ENCODE results near the gene LRRC7.
A peak's percentile ranks its signal among the peaks of the same experiment; 100 is the strongest.

LRRC7 gene

DNA sequence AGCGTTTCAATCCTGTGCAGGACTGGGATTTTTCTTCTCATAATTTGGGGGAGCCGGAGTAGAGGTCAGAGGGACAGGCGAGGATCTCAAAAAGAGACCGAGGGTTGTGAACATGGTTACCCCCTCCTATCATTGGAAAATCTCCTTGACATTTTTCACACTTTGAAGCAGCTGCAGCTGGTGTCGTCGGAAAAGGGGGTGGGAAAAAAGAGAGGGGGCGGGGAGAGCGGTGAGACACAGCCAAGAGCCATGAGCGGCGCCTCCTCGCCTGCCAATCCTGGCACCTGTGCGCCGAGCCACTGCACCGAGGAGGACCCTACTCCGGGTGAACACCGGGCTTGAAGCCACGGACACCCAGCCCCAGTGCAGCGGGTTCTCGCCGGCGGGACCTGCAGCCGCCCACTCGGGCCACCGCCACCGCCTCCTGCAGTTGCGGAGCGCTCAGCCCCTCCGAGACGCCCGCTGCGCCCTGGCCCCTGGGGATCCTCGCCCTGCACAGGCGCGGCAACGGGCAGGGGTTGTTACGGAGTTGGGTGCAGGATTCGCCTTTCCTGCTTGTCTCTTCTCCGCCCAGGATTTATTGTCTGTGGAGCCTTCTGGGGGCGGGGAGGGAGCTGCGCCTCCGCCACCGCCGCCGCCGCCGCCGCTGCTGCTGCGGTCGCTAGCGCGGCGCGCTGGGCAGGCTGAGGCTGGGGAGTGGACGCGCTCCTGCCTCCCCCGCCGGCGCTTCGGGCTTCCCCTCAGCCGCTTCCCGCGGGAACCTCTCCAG is at the start of gene LRRC7:
LRRC7 (plus strand) TSS at position 271 of the 769 bp plus-strand sequence. CDS start 718 bp downstream, outside the sequence.
- no peak within 1 kb of the TSS for H3K27ac Mint-ChIP-seq (ENCODE audit: low read depth)
- DNase-seq (ENCODE audit: low spot score in 2 of 2) = no peak

DNA sequence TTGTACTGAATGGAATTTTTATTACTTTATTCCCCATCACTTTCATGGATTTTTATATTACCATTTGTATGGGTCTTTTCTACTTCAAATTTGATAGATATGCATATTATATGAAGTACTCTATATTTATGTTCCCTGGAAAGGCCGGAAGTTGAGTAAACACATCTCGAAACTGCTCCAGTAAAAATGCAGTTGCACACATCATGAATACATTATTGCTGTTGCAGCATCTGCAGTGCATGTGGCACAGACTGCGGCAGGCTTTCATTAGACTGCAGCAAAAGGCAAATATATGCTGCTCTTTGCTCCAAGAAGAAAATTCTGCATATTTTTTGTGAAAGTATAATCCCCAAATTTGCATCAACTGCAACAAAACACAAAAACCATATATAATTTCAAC is 48.7 kb upstream of the LRRC7 start:
- ATAC-seq (replicated peaks; ENCODE audit: extremely low read depth, poor library complexity, severe bottlenecking) (no peak), DNase-seq (ENCODE audit: low spot score in 2 of 2) (no peak)
- Mint-ChIP-seq H3K4me3 (no peak overlapping the region), H3K4me1 (no peaks in the 10 kb centered on the region), H3K27ac (ENCODE audit: low read depth) (no peak overlapping the region), H3K9me3 (peaks cover 13% of the 10 kb centered on the region), H3K27me3 (no peaks in the 10 kb centered on the region), H3K36me3 (ENCODE audit: insufficient read depth) (no peaks in the 10 kb centered on the region)

More for the DNA sequence above, at the start of gene LRRC7:
- ATAC-seq (replicated peaks; ENCODE audit: extremely low read depth, poor library complexity, severe bottlenecking) = no peak
- Mint-ChIP-seq H3K4me1 (no peaks in the 10 kb centered on the region), H3K4me3 (peak within 1 kb of the TSS; percentile 12), H3K36me3 (ENCODE audit: insufficient read depth) (no peaks in the 10 kb centered on the region), H3K9me3 (peaks cover 12% of the 10 kb centered on the region), H3K27me3 (peaks cover 36% of the 10 kb centered on the region)

DNA sequence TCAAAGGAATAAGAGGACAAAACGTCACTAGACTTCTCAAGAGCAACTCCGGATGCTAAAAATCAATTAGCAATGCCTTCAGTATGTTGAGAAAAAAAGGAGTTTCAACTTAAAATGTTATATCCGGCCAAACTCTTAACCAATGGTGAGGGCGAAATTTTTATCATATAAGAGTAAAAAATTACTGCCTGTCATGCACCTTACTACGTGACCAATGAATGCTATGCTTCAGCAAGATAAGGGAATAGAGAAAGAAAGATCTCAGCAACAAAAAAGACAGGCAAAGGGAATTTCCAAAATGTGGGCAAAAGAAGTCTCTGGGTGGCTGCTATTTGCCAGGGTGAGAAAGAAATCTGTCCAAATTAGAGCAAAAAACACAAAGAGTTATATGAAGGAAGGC is 47.4 kb upstream of the LRRC7 start:
- Mint-ChIP-seq H3K4me1 (no peaks in the 10 kb centered on the region), H3K36me3 (ENCODE audit: insufficient read depth) (no peaks in the 10 kb centered on the region), H3K9me3 (peaks cover 18% of the 10 kb centered on the region), H3K27ac (ENCODE audit: low read depth) (no peak overlapping the region), H3K4me3 (no peak overlapping the region), H3K27me3 (no peaks in the 10 kb centered on the region)
- no peak for ATAC-seq (replicated peaks; ENCODE audit: extremely low read depth, poor library complexity, severe bottlenecking)
- no peak for DNase-seq (ENCODE audit: low spot score in 2 of 2)

- Mint-ChIP-seq H3K4me1 (no peaks in the 10 kb centered on the region), H3K9me3 (peaks cover 17% of the 10 kb centered on the region), H3K27me3 (no peaks in the 10 kb centered on the region), H3K4me3 (no peak overlapping the region), H3K27ac (ENCODE audit: low read depth) (no peak overlapping the region), H3K36me3 (ENCODE audit: insufficient read depth) (no peaks in the 10 kb centered on the region)
- DNase-seq (ENCODE audit: low spot score in 2 of 2) (no peak), ATAC-seq (replicated peaks; ENCODE audit: extremely low read depth, poor library complexity, severe bottlenecking) (no peak)
Observed at GRCh38 chr1:69523032-69523431, 44.7 kb upstream of the LRRC7 start.

DNA sequence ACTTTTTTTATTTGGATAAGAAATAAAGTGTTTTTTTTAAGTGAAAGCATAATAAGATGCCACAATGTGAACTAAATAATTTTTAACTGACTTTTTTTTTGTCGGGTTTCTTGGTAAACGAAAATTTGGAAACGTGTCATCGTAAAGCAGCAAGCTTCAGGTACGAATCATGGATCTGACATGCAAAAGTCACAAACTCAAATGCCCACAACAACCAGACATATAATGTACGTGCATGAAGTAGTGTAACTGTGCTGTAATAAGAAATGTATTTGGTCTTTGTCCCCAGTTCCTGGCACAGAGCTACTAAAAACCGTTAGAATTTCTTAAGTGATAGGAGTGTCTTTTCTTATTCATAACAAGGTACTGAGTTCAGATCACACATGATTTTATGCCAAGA is 44.3 kb upstream of the LRRC7 start:
- H3K9me3 Mint-ChIP-seq = peaks cover 17% of the 10 kb centered on the region
- ATAC-seq (replicated peaks; ENCODE audit: extremely low read depth, poor library complexity, severe bottlenecking) (no peak), DNase-seq (ENCODE audit: low spot score in 2 of 2) (no peak)
- no peak overlapping the region for H3K4me3 Mint-ChIP-seq
- H3K27ac Mint-ChIP-seq (ENCODE audit: low read depth) = no peak overlapping the region
- H3K27me3 Mint-ChIP-seq = no peaks in the 10 kb centered on the region
- no peaks in the 10 kb centered on the region for H3K36me3 Mint-ChIP-seq (ENCODE audit: insufficient read depth)
- no peaks in the 10 kb centered on the region for H3K4me1 Mint-ChIP-seq

- DNase-seq (ENCODE audit: low spot score in 2 of 2) (no peak), ATAC-seq (replicated peaks; ENCODE audit: extremely low read depth, poor library complexity, severe bottlenecking) (no peak)
- Mint-ChIP-seq H3K9me3 (peaks cover 17% of the 10 kb centered on the region), H3K36me3 (ENCODE audit: insufficient read depth) (no peaks in the 10 kb centered on the region), H3K4me1 (no peaks in the 10 kb centered on the region), H3K4me3 (no peak overlapping the region), H3K27ac (ENCODE audit: low read depth) (no peak overlapping the region), H3K27me3 (no peaks in the 10 kb centered on the region)
Observed at GRCh38 chr1:69524015-69524414, 43.7 kb upstream of the LRRC7 start.

DNA sequence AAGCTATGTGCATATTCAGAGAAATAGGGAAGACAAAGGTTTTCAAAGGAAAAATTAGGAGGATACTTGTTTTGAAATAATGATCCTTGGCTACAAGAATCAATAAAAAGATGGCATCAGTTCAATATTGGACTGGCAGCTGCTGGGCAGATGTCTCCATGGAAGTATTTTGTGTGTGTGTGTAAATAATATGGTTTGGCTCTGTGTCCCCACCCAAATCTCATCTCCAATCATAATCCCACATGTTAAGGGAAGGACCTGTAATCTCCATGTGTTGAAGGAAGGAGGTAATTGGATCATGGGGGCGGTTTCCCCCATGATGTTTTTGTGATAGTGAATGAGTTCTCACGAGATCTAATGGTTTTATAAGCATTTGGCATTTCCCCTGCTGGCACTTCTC is 40.4 kb upstream of the LRRC7 start:
- no peak overlapping the region for H3K27ac Mint-ChIP-seq (ENCODE audit: low read depth)
- no peak overlapping the region for H3K4me3 Mint-ChIP-seq
- ATAC-seq (replicated peaks; ENCODE audit: extremely low read depth, poor library complexity, severe bottlenecking) = no peak
- H3K9me3 Mint-ChIP-seq = peaks cover 17% of the 10 kb centered on the region
- H3K36me3 Mint-ChIP-seq (ENCODE audit: insufficient read depth) = no peaks in the 10 kb centered on the region
- no peaks in the 10 kb centered on the region for H3K4me1 Mint-ChIP-seq
- DNase-seq (ENCODE audit: low spot score in 2 of 2) = no peak
- H3K27me3 Mint-ChIP-seq = no peaks in the 10 kb centered on the region

- ATAC-seq (replicated peaks; ENCODE audit: extremely low read depth, poor library complexity, severe bottlenecking) = no peak
- Mint-ChIP-seq H3K27me3 (no peaks in the 10 kb centered on the region), H3K4me3 (no peak overlapping the region), H3K9me3 (peaks cover 22% of the 10 kb centered on the region), H3K4me1 (no peaks in the 10 kb centered on the region), H3K36me3 (ENCODE audit: insufficient read depth) (no peaks in the 10 kb centered on the region), H3K27ac (ENCODE audit: low read depth) (no peak overlapping the region)
- DNase-seq (ENCODE audit: low spot score in 2 of 2) = no peak
Observed at GRCh38 chr1:69528376-69528775, 39.3 kb upstream of the LRRC7 start.

- Mint-ChIP-seq H3K9me3 (peaks cover 8% of the 10 kb centered on the region), H3K27me3 (no peaks in the 10 kb centered on the region), H3K27ac (ENCODE audit: low read depth) (no peak overlapping the region), H3K4me1 (no peaks in the 10 kb centered on the region), H3K36me3 (ENCODE audit: insufficient read depth) (peaks cover 1% of the 10 kb centered on the region), H3K4me3 (no peak overlapping the region)
- DNase-seq (ENCODE audit: low spot score in 2 of 2) = no peak
- no peak for ATAC-seq (replicated peaks; ENCODE audit: extremely low read depth, poor library complexity, severe bottlenecking)
Observed at GRCh38 chr1:69533343-69533742, 34.4 kb upstream of the LRRC7 start.

DNA sequence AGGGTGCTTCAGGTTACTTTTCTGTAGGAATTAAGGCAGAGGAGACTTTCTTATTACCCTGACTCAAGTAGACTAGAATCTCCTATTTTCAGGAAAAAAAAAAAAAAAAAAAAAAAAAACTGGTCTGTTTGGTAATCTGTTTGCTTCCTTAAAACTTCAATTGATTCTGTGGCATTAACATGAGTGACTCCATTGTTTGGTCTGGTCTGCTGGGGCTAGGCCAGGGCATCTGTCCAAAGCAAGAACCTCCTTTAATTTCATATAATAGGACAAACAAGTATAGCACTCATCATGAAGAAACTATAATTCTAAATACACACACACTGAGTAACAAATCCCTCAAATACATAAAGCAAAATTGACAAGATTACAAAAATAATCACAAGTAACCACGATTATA is 32.9 kb upstream of the LRRC7 start:
- Mint-ChIP-seq H3K27ac (ENCODE audit: low read depth) (no peak overlapping the region), H3K36me3 (ENCODE audit: insufficient read depth) (peaks cover 1% of the 10 kb centered on the region), H3K9me3 (peaks cover 19% of the 10 kb centered on the region), H3K27me3 (no peaks in the 10 kb centered on the region), H3K4me3 (no peak overlapping the region), H3K4me1 (no peaks in the 10 kb centered on the region)
- DNase-seq (ENCODE audit: low spot score in 2 of 2) = no peak
- no peak for ATAC-seq (replicated peaks; ENCODE audit: extremely low read depth, poor library complexity, severe bottlenecking)

GRCh38 chr1:69535490-69535889 is 32.2 kb upstream of the LRRC7 start:
- Mint-ChIP-seq H3K27me3 (no peaks in the 10 kb centered on the region), H3K4me3 (no peak overlapping the region), H3K9me3 (peaks cover 19% of the 10 kb centered on the region), H3K4me1 (no peaks in the 10 kb centered on the region), H3K27ac (ENCODE audit: low read depth) (no peak overlapping the region), H3K36me3 (ENCODE audit: insufficient read depth) (peaks cover 1% of the 10 kb centered on the region)
- ATAC-seq (replicated peaks; ENCODE audit: extremely low read depth, poor library complexity, severe bottlenecking) = no peak
- no peak for DNase-seq (ENCODE audit: low spot score in 2 of 2)

DNA sequence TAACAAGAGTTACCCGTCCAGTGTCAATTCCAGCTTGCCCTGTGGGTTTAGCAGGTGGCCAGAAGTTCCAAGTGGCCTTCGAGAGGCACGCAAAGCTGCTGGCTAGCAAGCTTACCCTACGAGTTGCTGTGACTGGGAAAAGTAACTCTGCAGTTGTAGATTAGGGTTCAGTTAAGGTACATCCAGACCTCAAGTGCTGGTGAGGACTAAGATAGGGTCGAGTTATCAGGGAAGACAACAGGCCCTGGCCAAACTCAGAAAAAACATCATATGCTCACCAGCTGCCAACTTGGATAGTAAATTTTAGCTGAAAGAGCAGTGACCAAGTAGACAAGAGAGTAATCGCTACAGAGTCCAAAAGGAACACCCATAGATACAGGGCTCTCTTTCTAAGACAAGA is 27.7 kb upstream of the LRRC7 start:
- Mint-ChIP-seq H3K27ac (ENCODE audit: low read depth) (no peak overlapping the region), H3K9me3 (peaks cover 22% of the 10 kb centered on the region), H3K36me3 (ENCODE audit: insufficient read depth) (peaks cover 1% of the 10 kb centered on the region), H3K27me3 (no peaks in the 10 kb centered on the region), H3K4me1 (no peaks in the 10 kb centered on the region), H3K4me3 (no peak overlapping the region)
- ATAC-seq (replicated peaks; ENCODE audit: extremely low read depth, poor library complexity, severe bottlenecking) = no peak
- no peak for DNase-seq (ENCODE audit: low spot score in 2 of 2)

GRCh38 chr1:69551476-69552324 is 16.0 kb upstream of the LRRC7 start:
- H3K27me3 Mint-ChIP-seq = no peaks in the 10 kb centered on the region
- H3K36me3 Mint-ChIP-seq (ENCODE audit: insufficient read depth) = no peaks in the 10 kb centered on the region
- H3K9me3 Mint-ChIP-seq = peaks cover 12% of the 10 kb centered on the region
- no peak overlapping the region for H3K27ac Mint-ChIP-seq (ENCODE audit: low read depth)
- no peak overlapping the region for H3K4me3 Mint-ChIP-seq
- H3K4me1 Mint-ChIP-seq = no peaks in the 10 kb centered on the region
- no peak for DNase-seq (ENCODE audit: low spot score in 2 of 2)
- ATAC-seq (replicated peaks; ENCODE audit: extremely low read depth, poor library complexity, severe bottlenecking) = no peak
